CD4-positive, alpha-beta T cell treated with Interleukin-6 at 100 ng/mL for 8 hours (primary cell): ENCODE measurements around the gene PAXIP1.
A peak's percentile ranks its signal among the peaks of the same experiment; 100 is the strongest.
"Not testable (repeated sequence)": the region's sequence is repeated elsewhere in the genome, so short reads cannot be mapped to it uniquely, and the experiment has no call there.

Source experiments
- DNase-seq: peaks from one replicate; pipeline ENCODE4 v3.0.0-alpha.2; 2020; ENCODE audit warnings: mixed read lengths, low spot score

Gene PAXIP1

GRCh38 chr7:155003092-155003375 lies at the start of gene PAXIP1:
PAXIP1 (minus strand) TSS chr7:155003124; CDS start chr7:155002929, 195 bp downstream.
- DNase-seq, result no peak

GRCh38 chr7:155051355-155051754 lies 48.4 kb upstream of the PAXIP1 start:
- DNase-seq, result no peak

GRCh38 chr7:155048006-155048405 lies 45.1 kb upstream of the PAXIP1 start:
- DNase-seq, result no peak

GRCh38 chr7:155043756-155044155 lies 40.8 kb upstream of the PAXIP1 start:
- no peak for DNase-seq

GRCh38 chr7:155038335-155038734 lies 35.4 kb upstream of the PAXIP1 start:
- no peak for DNase-seq

- not testable (repeated sequence) for DNase-seq
Observed at GRCh38 chr7:155034495-155034894, 31.6 kb upstream of the PAXIP1 start.

- DNase-seq, result no peak
Observed at GRCh38 chr7:155032978-155033377, 30.1 kb upstream of the PAXIP1 start.

GRCh38 chr7:155027879-155028278 lies 25.0 kb upstream of the PAXIP1 start:
- no peak for DNase-seq

GRCh38 chr7:155021699-155022145 lies 18.8 kb upstream of the PAXIP1 start:
- DNase-seq, result no peak

- DNase-seq, result no peak
Observed at GRCh38 chr7:155020996-155021395, 18.1 kb upstream of the PAXIP1 start.

- DNase-seq, result no peak
Observed at GRCh38 chr7:155017834-155018233, 14.9 kb upstream of the PAXIP1 start.

- no peak for DNase-seq
Observed at GRCh38 chr7:155011086-155011485, 8.2 kb upstream of the PAXIP1 start.

GRCh38 chr7:155009570-155010157 lies 6.7 kb upstream of the PAXIP1 start:
- DNase-seq, result peak; percentile 11

- peak; percentile 30 for DNase-seq
Observed at GRCh38 chr7:155007947-155008346, 5.0 kb upstream of the PAXIP1 start.

GRCh38 chr7:155003376-155004214 lies 671 bp upstream of the PAXIP1 start:
- peak; percentile 86 for DNase-seq

GRCh38 chr7:155002411-155003091 lies 373 bp downstream of the PAXIP1 start:
- DNase-seq, result peak; percentile 36

- no peak for DNase-seq
Observed at GRCh38 chr7:155001756-155002410, 1.0 kb downstream of the PAXIP1 start.

- DNase-seq, result no peak
Observed at GRCh38 chr7:155000795-155001194, 2.1 kb downstream of the PAXIP1 start.

- no peak for DNase-seq
Observed at GRCh38 chr7:154998481-154998880, 4.4 kb downstream of the PAXIP1 start.

GRCh38 chr7:154997840-154998370 lies 5.0 kb downstream of the PAXIP1 start:
- no peak for DNase-seq

GRCh38 chr7:154996756-154997155 lies 6.2 kb downstream of the PAXIP1 start:
- DNase-seq, result no peak

GRCh38 chr7:154996101-154996500 lies 6.8 kb downstream of the PAXIP1 start:
- no peak for DNase-seq
